GM18873 (cell line): Measurements from ENCODE around the gene NSG2.
"Not testable (repeated sequence)": the region's sequence is repeated elsewhere in the genome, so short reads cannot be mapped to it uniquely, and the experiment has no call there.

Source experiments
- ATAC-seq: cut with Tn5 transposase; IDR thresholded peaks from one replicate; pipeline ENCODE4 v1.9.1; 2021; ENCODE audit warnings: mild to moderate bottlenecking, moderate library complexity, moderate number of reproducible peaks; ENCODE audit not compliant: unreplicated experiment, low FRiP score

NSG2 gene

DNA sequence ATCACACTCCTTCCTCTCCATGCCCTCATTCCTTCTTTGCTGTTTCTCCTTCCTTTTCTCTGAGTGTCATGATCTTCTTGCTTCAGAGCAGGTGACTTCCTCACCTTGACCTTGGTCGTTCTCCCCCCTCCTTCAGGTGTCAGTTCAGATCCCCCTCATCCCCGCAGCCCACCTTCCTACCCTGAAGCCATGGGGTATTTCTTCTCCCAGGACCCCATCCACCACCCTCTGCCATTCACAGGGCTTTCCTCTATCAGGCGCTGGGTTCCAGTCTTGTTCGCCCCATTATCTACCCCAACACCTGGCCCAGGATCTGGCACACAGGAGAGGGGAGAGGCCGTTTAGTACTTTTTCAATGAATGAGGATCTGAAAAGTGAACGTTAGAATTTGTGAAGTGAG, 101.0 kb downstream of the NSG2 start:
- ATAC-seq: no peak

DNA sequence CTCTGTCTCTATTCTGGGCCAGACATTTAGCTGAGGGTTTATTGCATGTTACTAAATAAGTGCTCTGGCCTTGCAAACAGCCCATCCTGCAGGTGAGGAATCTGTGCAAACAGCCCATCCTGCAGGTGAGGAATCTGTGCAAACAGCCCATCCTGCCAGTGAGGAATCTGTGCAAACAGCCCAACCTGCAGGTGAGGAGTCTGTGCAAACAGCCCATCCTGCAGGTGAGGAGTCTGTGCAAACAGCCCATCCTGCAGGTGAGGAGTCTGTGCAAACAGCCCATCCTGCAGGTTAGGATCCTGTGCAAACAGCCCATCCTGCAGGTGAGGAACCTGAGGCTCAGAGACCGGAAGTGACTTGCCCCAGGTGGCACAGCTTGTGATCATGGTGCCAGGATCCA, 101.5 kb downstream of the NSG2 start:
- not testable (repeated sequence) for ATAC-seq

DNA sequence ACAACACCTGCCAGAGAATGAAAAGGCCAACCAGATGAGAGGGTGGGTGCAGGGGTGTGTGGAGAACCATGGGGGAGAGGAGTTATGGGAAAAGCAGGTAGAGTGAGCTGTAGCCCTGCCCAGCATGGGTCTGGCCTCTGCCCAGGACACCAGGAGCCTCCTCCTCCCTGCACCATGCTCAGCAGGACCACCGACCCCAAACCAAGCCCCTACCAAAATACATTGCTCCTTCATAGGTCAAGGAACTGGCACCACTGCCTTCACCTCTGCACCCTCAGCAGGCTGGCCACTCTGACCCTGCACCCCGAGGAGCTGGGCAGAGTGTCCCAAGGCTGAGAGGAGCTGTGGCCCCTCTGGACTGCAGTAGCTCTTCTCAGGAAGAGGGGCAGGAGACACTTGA, 102.0 kb downstream of the NSG2 start:
- no peak for ATAC-seq

DNA sequence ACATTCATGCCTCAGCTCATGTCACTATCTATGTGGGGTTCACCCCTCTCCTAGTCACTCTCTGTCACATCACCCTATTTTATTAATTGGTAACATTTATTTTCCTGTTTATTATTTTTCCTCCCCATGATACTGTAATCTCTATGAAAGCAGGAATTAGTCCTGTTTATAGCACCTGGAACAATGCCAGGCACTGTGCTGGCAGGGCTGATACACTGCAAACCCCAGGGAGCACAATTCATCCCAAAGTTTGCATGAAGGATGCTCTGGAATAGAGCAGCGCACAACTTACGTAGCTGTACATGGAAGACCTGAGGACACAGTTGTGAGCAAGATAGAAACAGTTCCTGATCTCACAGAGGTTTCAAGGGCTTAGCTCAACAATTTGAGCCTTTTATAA, 103.2 kb downstream of the NSG2 start:
- ATAC-seq: no peak

DNA sequence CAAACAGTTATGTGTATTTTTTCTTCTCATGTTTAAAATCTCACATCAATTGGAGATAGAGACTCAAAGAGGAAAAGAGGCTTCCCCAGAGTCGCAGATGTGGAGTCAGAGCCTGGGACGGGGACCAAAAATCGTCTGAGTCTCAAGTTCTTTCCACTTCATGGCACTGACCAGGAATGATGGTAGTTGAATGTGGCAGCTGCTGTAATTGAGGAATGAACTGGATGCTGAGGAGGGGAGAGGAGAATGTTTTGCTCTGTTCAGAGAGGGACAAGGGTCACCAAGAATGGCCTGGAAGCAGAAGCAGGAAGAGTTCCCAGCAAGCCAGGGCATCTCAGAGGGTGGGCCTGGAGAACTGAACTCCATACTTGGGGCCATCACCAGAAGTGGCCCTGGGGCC, 103.9 kb downstream of the NSG2 start:
- no peak for ATAC-seq

DNA sequence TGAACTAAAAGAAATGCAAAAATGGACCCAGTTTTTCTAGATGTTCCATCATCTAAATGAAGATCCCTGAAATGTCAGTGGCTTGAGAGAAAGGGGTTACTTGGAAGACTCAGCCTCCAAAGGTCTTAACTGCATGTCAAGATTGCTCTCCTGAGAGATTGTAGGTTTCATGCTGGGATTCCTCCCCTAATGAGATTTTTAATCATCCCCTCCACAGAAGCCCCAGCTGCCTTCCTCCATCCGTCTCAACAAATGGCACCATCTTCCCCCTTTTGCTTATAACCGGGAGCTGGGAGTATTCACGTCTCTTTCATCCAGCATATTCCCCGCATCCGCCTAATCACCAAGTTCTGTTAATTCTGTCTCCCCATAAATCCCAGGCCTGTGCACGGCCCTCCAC, 104.5 kb downstream of the NSG2 start:
- ATAC-seq: no peak

DNA sequence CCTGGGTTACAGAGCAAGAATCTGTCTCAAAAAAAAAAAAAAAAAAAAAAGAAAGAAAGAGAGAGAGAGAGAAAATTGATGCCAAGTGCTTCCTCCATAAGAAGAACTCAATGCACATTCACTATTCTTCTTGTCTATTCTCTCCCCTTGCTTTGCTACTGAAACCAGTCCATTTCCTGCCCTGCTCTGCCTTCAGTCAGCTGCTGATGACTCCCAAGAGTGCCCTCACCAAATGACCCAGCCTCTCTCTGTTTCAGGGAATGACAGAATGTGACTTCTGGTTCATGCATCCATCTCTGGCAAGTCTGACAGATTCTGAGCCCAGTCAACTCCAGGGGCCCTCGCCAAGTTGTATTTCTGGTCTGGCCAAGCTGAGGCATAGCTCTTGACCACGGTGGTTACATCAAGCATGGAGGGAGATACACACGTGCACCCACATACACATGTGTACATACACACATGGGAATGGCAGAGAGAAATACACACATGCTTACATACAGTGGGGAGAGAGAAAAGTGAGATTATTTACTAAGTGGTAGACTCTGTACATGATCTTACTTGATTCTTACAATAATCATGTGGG, 106.2 kb downstream of the NSG2 start:
- ATAC-seq: no peak

DNA sequence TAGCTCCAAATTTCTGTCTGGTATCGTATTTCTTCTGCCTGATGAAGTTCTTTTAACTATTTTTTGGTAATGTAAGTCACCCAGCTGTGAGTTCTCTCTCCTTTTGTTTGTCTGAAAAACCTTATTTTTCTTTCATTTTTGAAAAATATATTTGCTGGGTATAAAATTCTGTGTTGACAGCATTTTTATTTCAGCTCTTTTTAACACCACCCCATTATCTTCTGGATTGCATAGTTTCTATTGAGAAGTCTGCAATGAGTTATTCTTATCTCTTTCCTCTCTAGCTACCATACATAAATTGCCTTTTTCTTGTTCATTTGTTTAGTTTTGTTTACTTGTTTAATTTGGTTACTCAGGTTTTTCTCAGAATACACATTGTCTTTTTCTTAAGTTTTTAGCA, 109.1 kb downstream of the NSG2 start:
- no peak for ATAC-seq

DNA sequence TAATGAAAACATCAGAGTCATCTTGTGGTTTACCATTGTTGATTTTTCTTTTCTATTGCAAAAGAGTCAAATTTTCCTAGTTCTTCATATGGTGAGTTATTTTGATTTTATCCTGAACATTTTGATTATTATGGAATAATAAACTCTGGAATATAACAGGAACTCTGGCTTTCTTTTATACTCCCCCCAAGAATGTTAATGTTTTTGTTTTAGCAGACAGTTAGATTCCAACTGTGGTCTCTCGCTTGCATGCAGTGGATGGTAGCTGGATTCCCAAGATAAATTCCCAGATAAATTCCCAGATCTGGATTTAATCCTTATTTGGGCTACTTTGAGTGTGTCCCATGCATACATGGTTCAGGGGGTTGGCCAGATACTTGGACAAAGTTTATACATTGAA, 109.8 kb downstream of the NSG2 start:
- no peak for ATAC-seq

DNA sequence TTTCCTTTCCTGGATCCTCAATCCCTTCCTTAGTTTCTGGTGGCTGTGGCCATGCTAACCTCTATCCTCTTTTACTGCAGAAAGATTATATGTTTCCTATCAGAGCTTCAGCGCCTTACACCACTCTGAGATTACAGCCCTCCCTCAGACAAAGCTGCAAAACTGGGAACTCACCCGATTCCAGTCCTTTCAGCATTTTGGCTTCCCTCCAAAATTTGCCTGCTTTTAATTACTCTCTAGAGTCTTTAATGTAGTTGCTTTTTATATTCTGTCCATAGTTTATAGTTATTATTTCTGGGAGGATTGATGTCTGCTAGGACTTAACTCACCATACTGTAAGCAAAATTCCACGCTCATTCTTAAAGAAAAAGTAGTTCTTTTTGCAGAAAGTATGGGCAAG, 110.2 kb downstream of the NSG2 start:
- ATAC-seq: no peak

DNA sequence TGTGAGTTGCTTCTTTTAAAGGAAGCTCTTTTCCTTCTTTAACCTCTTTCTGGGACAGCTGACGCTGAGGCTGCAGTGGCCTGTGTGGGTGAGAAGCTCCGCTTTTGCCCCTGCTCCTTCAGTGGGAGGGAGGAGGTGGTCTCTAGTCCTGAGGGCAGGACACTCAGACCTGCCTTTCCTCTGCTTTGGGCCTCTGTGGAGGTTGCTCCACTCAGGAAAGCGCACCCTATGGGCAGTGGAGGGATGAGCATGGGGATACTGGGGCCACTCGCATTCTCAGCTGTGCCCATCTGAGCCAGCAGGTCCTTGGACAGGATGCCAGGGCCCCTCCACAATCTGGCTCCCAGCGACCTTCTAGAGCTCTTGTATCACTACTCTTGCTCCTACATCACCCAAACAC, 111.5 kb downstream of the NSG2 start:
- ATAC-seq: no peak
